Stimulated activated CD4-positive, alpha-beta T cell treated with anti-CD3 and anti-CD28 coated beads, Interleukin-2, amount 100 ng/mL, for 48 hours (primary cell): ENCODE results near the gene TOM1L1.
"Not testable (repeated sequence)": the region's sequence is repeated elsewhere in the genome, so short reads cannot be mapped to it uniquely, and the experiment has no call there.

Experiments used
- DNase-seq, 2 donors: peaks; one replicate each; pipeline ENCODE4 v3.0.0-alpha.2; 2020

The TOM1L1 gene, protein sequence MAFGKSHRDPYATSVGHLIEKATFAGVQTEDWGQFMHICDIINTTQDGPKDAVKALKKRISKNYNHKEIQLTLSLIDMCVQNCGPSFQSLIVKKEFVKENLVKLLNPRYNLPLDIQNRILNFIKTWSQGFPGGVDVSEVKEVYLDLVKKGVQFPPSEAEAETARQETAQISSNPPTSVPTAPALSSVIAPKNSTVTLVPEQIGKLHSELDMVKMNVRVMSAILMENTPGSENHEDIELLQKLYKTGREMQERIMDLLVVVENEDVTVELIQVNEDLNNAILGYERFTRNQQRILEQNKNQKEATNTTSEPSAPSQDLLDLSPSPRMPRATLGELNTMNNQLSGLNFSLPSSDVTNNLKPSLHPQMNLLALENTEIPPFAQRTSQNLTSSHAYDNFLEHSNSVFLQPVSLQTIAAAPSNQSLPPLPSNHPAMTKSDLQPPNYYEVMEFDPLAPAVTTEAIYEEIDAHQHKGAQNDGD

DNA sequence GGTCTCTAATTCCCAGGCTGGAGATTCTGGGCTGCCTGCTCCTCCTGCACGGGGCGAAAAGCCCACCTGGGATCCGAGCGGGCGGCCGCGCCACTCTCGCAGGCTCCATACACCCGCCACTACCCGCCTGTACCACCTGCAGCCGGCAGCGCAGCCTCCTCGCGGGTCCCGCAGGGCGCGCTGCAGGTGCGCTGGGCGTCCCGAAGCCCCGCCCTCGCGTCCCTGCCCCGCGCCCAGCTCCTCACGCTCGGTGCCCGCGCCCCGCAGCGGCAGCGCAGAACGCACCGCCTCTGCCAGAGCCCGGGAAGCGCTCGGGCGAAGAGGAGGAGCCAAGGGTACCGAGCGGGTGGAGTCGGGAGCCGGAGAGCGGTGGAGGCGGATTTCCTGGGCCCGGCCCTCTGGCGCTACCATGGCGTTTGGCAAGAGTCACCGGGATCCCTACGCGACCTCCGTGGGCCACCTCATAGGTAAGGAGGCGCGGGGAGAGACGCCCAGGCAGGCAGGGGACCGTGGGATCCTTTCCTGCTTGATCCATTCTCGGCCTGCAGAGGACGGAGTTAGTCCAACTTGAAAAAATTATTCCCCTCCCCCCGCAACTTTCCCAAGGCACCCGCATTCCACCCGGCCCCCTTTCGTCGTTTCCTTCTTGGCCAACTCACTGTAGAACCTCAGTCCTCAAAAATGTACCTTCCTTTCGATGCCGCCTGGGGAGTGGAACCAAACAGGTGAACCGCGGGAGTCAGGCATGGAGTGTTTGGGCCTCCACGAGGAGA is at the start of gene TOM1L1:
Gene TOM1L1, plus strand, starts transcription at position 396 of the 773 bp plus-strand sequence. Its CDS starts 14 bp downstream, at position 410.
- DNase-seq, result peak; percentile 17 to 27

DNA sequence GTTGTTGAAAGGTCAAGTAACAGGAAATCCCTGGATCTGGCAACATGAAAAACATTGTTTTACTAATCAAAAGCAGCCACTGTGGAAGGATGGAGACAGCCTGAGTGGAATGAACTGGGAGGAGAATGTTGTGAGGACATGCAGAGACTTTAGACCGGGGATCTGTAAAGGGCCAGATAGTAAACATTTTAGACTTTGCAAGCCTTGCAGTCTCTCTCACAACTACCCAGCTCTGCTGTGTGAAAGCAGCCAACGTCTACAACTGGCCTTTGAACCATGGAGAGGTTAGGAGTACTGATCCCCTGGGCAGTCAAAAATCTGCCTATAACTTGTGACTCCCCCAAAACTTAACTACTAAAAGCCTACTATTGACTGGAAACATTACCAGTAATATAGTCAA is 41.5 kb upstream of the TOM1L1 start:
- no peak for DNase-seq

DNA sequence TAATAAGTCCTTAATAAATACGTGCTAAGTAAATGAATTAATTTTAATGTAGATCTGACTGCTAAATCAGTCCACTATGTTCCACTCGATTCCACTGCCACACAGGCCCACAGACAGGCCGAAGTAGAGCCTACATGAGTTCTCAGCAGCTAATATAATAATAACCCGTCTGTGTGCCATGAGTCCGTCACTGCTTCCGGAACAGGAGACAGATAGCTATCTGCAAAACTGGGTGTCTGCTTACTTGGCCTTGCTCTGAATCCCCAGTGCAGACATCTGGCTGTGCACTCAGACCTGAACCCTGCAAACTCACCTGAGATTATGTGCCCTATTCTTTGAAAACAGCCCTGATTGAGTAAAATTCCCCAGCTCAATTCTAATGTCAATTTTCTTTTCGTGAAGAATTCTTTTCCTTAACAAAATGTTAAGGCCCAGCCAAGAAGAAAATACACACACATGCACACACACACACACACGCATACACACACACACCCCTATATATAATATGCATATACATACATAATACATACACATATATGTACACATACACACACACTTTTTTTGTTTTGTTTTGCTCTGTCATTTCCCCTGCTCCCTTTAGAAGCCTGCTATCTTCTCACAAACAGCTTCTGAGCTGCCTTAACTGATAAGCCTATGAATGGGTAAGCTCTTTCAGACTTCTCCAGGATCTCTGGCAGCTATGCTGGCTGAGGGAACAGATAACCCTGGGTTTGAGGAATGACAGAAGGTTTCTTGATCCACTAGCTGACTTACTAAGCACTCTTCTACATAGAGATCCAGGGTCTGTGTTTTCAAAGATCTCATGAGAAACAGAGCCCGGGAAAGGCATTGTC is 39.8 kb upstream of the TOM1L1 start:
- no peak for DNase-seq

DNA sequence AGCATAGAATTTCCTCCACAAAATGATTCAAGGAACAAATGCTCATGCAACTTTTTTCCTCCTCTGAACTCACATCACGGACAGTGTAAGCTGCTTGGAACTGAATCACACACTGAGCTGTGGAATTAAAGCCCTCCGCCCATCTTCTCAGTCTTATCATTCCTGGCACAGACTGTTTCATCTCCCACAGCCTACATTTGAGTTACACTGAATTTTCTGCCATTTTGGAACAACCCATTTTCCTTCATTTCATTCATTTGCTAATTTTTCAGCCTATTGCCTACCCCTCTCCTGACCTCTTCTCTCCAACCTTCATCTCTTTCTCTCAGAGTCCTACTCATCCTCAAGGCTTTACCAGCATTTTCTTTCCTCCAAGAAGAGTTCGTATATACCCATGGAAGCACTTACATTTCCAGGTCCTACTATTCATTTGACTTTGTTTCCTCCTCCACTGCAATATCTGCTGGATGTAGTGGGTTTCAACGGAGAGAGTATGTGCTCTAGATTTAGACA is 39.1 kb upstream of the TOM1L1 start:
- no peak for DNase-seq

DNA sequence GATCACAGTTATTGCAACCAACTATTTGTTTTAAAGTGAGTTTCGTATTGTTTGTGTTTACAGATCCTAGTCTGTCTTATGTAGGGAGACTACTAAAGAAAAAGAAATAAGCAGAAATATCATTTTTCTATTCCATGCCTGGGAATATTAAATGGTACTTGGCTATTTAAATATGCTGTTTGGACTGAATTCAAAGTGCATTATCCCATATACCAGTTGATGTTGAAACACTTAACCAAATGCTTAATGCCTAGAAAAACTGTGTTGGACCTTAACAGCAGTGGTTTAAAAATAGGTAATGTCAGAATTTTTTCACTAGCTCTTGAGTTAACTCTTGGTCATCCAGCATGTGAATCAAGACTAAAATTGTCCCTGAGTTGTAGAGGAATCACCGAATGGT is 37.5 kb upstream of the TOM1L1 start:
- no peak for DNase-seq

DNA sequence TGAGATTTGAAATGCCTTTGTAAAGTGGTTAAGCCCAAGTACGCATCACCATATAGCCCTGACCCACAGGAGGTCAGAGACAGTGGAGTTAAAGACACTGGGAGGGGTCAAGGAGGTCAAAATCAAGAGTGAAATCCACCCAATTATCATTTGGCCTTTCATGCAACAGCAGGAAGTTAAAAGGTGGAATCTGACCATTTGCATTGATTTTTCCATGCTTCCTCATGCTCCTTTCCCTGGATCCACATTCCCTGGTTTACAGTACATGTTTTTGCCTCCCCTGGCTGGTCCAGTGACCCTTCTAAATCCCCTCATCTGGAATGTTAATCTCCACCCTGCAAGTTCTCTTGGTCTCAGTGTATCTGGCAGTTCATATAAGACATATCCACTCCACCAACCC is 36.6 kb upstream of the TOM1L1 start:
- DNase-seq, result no peak

DNA sequence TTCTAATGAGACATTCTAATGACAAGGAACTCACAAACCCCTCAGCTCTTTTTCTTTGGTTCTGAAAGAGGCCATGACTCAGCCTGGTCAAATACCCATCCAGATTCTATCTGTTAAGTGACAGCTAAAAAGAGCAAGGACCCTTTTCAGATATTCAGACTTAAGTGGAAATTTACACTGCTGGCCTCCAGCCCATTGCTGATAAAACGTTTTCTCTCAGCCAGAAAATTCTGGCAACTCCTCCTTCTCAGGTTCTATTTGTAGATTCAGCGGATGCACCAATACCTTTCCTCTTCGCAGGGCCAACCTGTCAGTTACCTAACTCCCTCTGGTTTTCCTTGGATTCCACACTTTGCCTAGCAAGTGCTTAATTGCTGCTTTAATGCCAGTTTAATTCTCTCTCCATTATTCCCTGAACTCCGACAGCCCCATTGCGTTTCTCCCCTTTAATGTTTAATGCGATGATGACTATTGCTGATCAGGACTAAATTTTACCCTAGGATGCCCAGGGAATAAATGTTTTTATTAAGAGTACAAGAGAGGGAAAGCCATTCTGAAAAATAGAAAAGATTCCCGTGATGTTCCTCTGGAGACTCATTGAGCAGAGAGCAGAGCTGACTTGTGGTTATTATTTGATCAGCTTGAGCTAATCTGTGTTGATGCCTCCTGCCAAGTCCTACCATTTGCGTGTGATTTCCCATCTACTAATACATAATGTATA is 35.9 kb upstream of the TOM1L1 start:
- no peak for DNase-seq

DNA sequence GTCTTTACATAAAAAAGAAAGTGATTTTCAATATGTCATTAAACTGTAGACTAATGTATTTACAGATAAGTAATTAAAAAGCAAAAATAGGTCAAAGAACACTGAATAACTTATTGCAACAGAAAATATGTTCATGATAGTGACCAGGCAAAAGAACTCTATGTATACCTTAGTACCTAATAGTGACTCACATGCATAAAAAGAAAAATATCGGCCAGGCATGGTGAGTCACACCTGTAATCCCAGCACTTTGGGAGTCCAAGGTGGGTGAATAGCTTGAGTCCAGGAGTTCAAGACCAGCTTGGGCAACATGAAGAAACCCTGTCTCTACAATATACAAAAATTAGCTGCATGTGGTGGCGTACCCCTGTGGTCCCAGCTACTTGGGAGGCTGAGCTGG is 33.0 kb upstream of the TOM1L1 start:
- no peak for DNase-seq

DNA sequence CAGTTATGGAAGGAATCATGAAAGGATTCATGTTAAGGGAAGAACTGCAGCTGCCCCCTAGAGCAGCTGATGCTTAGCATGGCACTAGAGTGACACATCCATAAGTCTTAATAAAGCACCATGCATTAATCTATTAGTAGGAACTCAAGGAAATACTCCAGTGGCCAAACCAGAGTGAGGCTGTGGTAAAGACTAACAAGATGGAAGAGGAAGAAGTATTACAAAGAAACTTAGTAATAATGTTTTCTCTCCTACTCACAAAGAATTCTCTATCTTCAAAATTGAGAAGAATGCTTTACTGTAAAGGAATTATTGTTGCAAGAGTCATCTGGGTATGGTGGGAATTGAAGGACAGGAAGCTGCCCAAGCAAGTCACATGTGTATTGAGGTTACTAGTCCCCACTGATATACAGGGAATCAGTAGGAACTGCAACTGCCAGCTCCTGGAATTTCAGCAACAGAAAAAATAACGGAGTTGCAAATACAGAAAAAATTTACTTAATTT is 29.9 kb upstream of the TOM1L1 start:
- DNase-seq, result no peak

DNA sequence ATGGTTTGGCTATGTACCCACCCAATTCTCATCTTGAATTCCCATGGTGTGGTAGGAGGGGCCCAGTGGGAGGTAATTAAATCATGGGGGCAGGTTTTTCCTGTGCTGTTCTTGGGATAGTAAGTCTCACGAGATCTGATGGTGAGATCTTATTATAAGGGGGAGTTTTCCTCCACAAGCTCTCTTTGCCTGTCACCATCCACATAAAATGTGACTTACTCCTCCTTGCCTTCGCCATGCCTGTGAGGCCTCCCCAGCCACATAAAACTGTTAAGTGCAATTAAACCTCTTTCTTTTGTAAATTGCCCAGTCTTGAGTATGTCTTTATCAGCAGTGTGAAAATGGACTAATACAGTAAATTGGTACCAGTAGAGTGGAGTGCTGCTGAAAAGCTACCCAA is 24.7 kb upstream of the TOM1L1 start:
- DNase-seq, result not testable (repeated sequence)

DNA sequence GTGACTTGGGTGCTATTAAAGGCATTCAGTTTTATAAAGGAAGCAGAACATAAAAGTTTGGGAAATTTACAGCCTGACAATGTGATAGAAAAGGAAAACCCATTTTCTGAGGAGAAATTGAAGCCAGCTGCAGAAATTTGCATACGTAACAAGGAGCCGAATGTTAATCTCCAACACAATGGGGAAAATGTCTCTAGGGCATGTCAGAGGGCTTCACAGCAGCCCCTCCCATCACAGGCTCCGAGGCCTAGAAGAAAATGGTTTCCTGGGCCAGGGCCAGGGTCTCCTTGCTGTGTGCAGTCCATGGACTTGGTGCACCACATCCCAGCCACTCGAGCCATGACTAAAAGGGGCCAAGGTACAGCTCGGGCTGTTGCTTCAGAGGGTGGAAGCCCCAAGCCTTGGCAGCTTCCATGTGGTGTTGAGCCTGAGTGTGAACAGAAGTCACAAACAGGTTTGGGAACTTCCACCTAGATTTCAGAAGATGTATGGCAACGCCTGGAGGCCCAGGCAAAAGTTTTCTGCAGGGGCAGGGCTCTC is 23.9 kb upstream of the TOM1L1 start:
- DNase-seq, result no peak

DNA sequence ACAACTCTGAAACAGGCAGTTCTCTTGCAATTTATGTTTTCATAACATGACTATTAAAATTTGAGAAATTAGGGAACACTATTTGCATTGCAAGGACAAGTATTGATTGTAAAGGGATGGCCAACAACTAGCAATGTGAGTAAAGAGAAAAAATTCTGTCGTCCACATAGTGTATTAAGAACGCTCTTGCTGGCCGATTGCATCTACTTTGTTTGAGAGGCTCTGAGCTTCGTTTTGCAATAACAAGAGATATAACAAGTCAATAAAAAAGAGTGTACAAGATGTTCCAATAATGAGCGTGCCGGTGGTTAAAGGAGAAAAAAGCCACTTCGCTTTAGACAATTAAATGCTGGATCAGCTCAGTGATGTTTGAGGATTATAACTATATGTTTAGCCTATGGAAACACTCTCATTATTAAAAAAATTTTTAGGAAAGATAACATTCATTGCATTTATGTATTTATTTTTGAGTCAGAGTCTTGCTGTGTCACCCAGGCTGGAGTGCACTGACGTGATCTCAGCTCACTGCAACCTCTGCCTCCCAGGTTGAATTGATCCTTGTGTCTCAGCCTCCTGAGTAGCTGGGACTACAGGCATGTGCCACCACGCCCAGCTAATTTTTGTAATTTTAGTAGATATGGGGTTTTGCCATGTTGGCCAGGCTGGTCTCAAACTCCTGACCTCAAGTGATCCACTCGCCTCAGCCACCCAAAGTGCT is 19.2 kb upstream of the TOM1L1 start:
- no peak for DNase-seq

DNA sequence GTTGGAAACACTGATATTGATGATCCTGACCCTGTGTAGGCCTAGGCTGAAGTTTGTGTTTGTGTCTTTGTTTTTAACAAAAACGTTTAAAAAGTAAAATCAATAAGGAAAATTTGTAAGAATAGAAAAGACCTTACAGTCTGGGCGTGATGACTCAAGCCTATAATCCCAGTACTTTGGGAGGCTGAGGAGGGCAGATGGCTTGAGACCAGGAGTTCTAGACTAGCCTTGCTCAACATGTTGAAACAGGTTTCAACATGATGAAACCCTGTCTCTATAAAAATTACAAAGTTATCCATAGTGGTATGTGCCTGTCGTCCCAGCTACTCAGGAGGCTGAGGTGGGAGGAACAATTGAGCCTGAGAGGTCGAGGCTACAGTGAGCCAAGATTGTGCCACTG is 18.3 kb upstream of the TOM1L1 start:
- no peak for DNase-seq

DNA sequence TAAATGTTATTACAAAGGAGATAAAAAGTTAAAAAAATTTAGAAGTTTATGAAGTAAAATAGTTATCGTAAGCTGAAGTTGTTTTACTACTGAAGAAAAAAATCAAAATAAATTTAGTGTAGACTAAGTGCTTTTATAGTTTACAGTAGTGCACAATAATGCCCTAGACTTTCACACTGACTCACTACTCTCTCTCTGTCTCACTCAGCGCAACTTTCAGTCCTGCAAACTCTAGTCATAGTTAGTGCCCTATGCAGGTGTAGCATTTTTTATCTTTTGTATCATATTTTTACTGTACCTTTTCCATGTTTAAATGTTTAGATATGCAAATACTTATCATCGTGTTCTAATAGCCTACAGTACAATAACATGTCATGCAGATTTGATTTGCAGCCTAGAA is 17.7 kb upstream of the TOM1L1 start:
- DNase-seq, result no peak

DNA sequence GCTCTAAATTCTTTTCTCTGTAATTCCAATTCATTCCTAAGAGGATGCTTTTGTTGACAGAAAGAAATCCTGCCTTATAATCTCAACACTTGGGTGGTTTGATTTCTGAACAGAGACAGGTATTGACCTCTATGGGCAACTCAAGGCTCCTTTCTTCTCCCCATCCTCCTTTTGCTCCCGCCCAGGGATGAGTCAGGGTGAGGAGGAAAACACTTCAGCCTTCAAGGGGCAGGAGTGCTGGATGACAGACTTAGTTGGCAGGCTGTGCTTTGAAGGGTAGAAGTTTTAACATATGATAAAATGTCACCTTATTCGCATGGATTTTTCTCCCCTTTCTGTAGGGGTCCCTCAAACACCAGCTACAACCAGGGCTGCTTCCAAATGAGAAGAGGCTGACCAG is 16.7 kb upstream of the TOM1L1 start:
- DNase-seq, result no peak

DNA sequence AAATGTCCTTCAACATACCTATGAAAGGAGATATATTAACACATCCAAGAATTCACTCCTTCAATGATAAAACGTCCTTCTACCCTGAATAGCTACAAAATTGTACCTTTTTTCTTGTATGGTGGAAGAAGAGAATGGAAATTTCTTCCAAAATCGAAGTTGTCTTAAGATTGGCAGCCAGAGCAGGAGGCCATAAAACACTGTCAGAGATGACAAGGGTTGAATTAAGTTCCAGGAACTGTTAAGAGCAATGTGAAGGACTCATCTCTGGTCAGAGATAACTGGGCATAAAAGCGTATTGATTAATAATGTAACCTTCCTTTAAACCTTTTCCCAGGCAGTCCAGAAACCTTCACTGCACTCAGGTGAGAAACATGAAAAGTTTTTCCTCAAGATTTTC is 12.9 kb upstream of the TOM1L1 start:
- no peak for DNase-seq

DNA sequence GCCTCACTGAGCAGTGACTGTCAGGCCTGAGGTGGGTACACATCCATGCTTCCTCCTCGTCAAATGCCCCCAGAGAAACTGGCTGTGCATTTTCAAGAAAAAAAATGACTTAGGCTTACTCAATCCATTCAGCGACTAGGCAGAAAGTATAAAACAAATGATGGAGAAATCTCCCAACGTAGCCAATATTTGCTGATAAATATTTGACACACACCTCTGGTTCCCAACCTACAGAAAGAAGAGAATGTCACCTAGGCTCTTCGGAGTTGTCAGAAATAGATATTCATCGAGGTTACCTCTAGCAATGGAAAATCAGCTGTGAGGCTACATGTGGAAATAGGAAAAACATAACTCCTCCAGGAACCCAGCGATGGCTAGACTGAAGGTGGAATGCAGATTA is 12.4 kb upstream of the TOM1L1 start:
- DNase-seq, result no peak

DNA sequence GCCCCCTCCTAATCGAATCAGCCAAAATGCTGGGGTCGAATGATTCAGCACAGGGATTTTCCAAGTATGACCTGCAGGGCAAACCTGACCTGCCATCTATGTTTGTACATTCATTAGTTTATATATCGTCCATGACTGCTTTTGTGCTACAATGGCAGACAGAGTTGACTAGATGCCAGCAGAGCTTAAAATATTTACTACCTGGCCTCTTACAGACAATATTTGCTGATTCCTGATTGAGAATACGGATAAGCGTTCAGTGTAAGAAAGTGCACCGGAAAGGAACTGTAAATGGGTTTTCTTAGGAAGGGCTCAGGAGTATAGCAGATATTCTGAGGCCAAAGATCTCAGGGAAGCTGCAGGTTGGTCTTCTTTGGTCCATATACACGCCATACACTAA is 11.7 kb upstream of the TOM1L1 start:
- DNase-seq, result no peak

DNA sequence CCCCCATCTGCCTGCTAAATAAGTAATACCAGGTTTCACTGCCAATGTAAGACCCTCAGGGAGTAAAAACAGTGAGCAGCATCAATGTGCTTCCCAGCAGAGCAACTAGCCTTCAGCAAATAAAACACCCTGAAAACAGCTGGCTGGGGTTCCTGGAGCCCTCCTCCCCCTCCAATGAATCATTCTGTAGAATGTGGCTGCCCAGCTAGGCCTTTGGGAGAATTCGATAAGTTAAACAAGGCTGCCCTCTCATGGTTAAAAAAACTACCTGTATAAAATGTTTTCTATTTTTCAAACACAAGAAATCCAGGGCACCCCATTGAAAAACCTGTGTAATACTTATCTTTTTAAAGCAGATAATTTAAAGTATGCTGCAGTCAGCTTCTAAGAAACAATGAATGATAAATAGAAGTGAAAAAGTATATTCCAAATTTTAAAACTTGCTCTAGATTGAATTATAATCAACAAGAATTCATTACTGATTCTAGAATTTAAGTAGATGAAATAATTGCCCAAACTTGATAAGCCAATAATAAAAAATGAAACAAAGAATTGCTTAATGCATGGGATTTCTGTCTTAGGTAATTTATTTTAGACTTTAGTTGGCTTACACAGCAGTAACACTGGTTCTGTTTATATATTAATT is 9.4 kb upstream of the TOM1L1 start:
- DNase-seq, result no peak

DNA sequence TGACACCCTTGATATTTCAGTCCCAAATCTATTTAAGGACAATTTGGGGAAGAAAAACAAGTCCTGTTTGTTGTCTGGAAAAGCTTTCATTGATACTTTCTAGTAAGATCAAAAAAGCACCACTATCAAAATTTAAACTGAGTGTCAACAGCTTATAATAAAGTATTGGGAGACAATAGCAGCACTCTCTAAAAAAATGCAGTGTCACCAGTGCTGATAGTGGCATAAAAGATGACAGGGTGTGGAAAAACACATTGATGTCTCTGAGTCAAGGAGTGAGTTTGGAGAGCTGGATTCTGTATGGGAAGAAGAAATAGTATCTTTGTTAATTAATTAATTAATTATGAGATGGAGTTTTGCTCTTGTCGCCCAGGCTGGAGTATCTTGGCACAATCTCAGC is 8.3 kb upstream of the TOM1L1 start:
- DNase-seq, result no peak

DNA sequence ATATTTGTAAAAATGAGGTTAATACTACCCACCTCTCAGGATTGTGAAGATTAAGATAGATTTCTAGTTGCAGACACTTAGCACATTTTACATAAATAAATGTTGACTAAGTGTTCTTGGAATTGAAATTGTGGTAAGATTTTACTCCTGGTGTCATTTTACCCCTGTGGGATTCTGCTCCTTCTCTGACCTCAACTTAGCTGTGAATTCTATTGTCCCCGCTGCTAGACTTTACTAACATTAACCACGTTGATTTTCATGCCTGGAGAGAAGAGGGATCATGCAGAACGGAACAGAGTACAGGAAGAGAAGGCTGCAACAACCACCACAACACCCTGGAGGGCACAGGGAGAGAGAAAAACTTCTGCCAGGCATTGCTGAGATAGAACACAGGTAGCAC is 2.1 kb upstream of the TOM1L1 start:
- no peak for DNase-seq
